GM19455 (cell line): ENCODE results near the gene FLYWCH2.
"Not testable (repeated sequence)": the region's sequence is repeated elsewhere in the genome, so short reads cannot be mapped to it uniquely, and the experiment has no call there.

Experiments used
- ATAC-seq: cut with Tn5 transposase; IDR thresholded peaks from one replicate; pipeline ENCODE4 v1.9.1; 2021; ENCODE audit not compliant: unreplicated experiment

FLYWCH2 gene

GRCh38 chr16:2937170-2937569 lies 54.2 kb downstream of the FLYWCH2 start:
- ATAC-seq: no peak

- ATAC-seq: no peak
Measured at GRCh38 chr16:2938206-2938605, 55.2 kb downstream of the FLYWCH2 start.

GRCh38 chr16:2939968-2940367 lies 57.0 kb downstream of the FLYWCH2 start:
- no peak for ATAC-seq

GRCh38 chr16:2942045-2942444 lies 59.0 kb downstream of the FLYWCH2 start:
- no peak for ATAC-seq

GRCh38 chr16:2943716-2944115 lies 60.7 kb downstream of the FLYWCH2 start:
- ATAC-seq: not testable (repeated sequence)

GRCh38 chr16:2946649-2947048 lies 63.6 kb downstream of the FLYWCH2 start:
- ATAC-seq: no peak
